ENCODE measurements around the gene CFAP69.
A peak's percentile ranks its signal among the peaks of the same experiment; 100 is the strongest.

CFAP69 gene

GRCh38 chr7:90290244-90291113 lies 45.5 kb downstream of the CFAP69 start:
- ATAC-seq = no peak
- TF ChIP-seq TCF4 (CRISPR knock-in tag; IDR thresholded peaks at IDR 0.05; ENCODE audit: borderline replicate concordance) = no peak
- TF ChIP-seq RARB (CRISPR knock-in tag; IDR thresholded peaks at IDR 0.05) = no peak
- TF ChIP-seq ZC3H10 (CRISPR knock-in tag; IDR thresholded peaks at IDR 0.05) = no peak
- TF ChIP-seq BACH2 (CRISPR knock-in tag; IDR thresholded peaks at IDR 0.05; ENCODE audit: borderline replicate concordance) = no peak
- no peak for TF ChIP-seq CSDC2 (CRISPR knock-in tag; IDR thresholded peaks at IDR 0.05)
- TF ChIP-seq PPARA (CRISPR knock-in tag; IDR thresholded peaks at IDR 0.05; ENCODE audit: borderline replicate concordance) = no peak
- TF ChIP-seq GLIS3 (CRISPR knock-in tag; IDR thresholded peaks at IDR 0.05) = no peak
- TF ChIP-seq ESRRG (CRISPR knock-in tag; IDR thresholded peaks at IDR 0.05) = no peak
- no peak for TF ChIP-seq SNAI2 (CRISPR knock-in tag; IDR thresholded peaks at IDR 0.05)

- TF ChIP-seq SNAI2 (CRISPR knock-in tag; IDR thresholded peaks at IDR 0.05) (no peak), ARNTL (CRISPR knock-in tag; IDR thresholded peaks at IDR 0.05; ENCODE audit: borderline replicate concordance, low read depth) (no peak), TOX (CRISPR knock-in tag; IDR thresholded peaks at IDR 0.05; ENCODE audit: borderline replicate concordance) (no peak), OSR1 (CRISPR knock-in tag; IDR thresholded peaks at IDR 0.05) (no peak), ISL1 (CRISPR knock-in tag; IDR thresholded peaks at IDR 0.05) (no peak), ZFP30 (CRISPR knock-in tag; IDR thresholded peaks at IDR 0.05) (no peak), PPARA (CRISPR knock-in tag; IDR thresholded peaks at IDR 0.05; ENCODE audit: borderline replicate concordance) (no peak), POU6F1 (CRISPR knock-in tag; IDR thresholded peaks at IDR 0.05; ENCODE audit: borderline replicate concordance, low read depth) (no peak), CREB5 (CRISPR knock-in tag; IDR thresholded peaks at IDR 0.05; ENCODE audit: low read depth) (no peak), TSHZ2 (CRISPR knock-in tag; IDR thresholded peaks at IDR 0.05) (no peak), BACH2 (CRISPR knock-in tag; IDR thresholded peaks at IDR 0.05; ENCODE audit: borderline replicate concordance) (no peak), ZC3H10 (CRISPR knock-in tag; IDR thresholded peaks at IDR 0.05) (no peak)
- ATAC-seq = peak; percentile 100
Measured at GRCh38 chr7:90298145-90299038, 53.4 kb downstream of the CFAP69 start.

- no peak for ATAC-seq
- no peak for TF ChIP-seq RARB (CRISPR knock-in tag; IDR thresholded peaks at IDR 0.05)
- no peak for TF ChIP-seq ZNF565 (CRISPR knock-in tag; conservative IDR thresholded peaks at IDR 0.05; ENCODE audit: low read depth)
- no peak for TF ChIP-seq TOX (CRISPR knock-in tag; IDR thresholded peaks at IDR 0.05; ENCODE audit: borderline replicate concordance)
- TF ChIP-seq SNAI2 (CRISPR knock-in tag; IDR thresholded peaks at IDR 0.05) = no peak
- TF ChIP-seq ISL1 (CRISPR knock-in tag; IDR thresholded peaks at IDR 0.05) = no peak
- TF ChIP-seq TCF4 (CRISPR knock-in tag; IDR thresholded peaks at IDR 0.05; ENCODE audit: borderline replicate concordance) = no peak
- TF ChIP-seq ZFP3 (CRISPR knock-in tag; IDR thresholded peaks at IDR 0.05) = no peak
- no peak for TF ChIP-seq PPARA (CRISPR knock-in tag; IDR thresholded peaks at IDR 0.05; ENCODE audit: borderline replicate concordance)
- TF ChIP-seq ZNF8 (CRISPR knock-in tag; IDR thresholded peaks at IDR 0.05) = no peak
- TF ChIP-seq PATZ1 (CRISPR knock-in tag; IDR thresholded peaks at IDR 0.05; ENCODE audit: borderline replicate concordance) = no peak
- no peak for TF ChIP-seq CREB5 (CRISPR knock-in tag; IDR thresholded peaks at IDR 0.05; ENCODE audit: low read depth)
- no peak for TF ChIP-seq TSHZ2 (CRISPR knock-in tag; IDR thresholded peaks at IDR 0.05)
- TF ChIP-seq ARNTL (CRISPR knock-in tag; IDR thresholded peaks at IDR 0.05; ENCODE audit: borderline replicate concordance, low read depth) = no peak
- no peak for TF ChIP-seq OSR1 (CRISPR knock-in tag; IDR thresholded peaks at IDR 0.05)
- TF ChIP-seq BACH2 (CRISPR knock-in tag; IDR thresholded peaks at IDR 0.05; ENCODE audit: borderline replicate concordance) = no peak
- no peak for TF ChIP-seq CSDC2 (CRISPR knock-in tag; IDR thresholded peaks at IDR 0.05)
Measured at GRCh38 chr7:90303241-90303640, 58.3 kb downstream of the CFAP69 start.

Measured in SK-N-SH treated with all-trans-retinoic acid at 6 μM for 48 hours (cell line).